Upper lobe of left lung (tissue), 6 donors: ENCODE measurements around the gene PRAC2. TPM values are rescaled to one million over a fixed set of nuclear protein-coding genes. Genes with fewer than 3 reads are reported as not detected.
"Not testable (repeated sequence)": the region's sequence is repeated elsewhere in the genome, so short reads cannot be mapped to it uniquely, and the experiment has no call there.

ENCODE experiments used
- ATAC-seq, 2 donors: fragments of 200-7000 bp; cut with Tn5 transposase; one replicate each; pipeline ENCODE4 v1.9.1; 2022; ENCODE audit warnings: mild to moderate bottlenecking in 2 of 2, moderate library complexity in 2 of 2; ENCODE audit not compliant: low FRiP score in 2 of 2
- DNase-seq, 2 donors: peaks; one replicate each; pipeline ENCODE4 v3.0.0-alpha.2; 2019 to 2020
- H3K27ac ChIP-seq, 4 donors: fragments of 200-600 bp; sonication (generic); one replicate each; pipeline ENCODE4 v1.5.1; 2016 to 2019
- H3K27me3 ChIP-seq, 4 donors: fragments of 200-600 bp; sonication (generic); one replicate each; pipeline ENCODE4 v1.5.1; 2017 to 2019
- H3K36me3 ChIP-seq, 4 donors: fragments of 200-600 bp; sonication (generic); one replicate each; pipeline ENCODE4 v1.5.1; 2016 to 2019
- H3K4me1 ChIP-seq, 4 donors: fragments of 200-600 bp; sonication (generic); one replicate each; pipeline ENCODE4 v1.5.1; 2018 to 2019
- H3K4me3 ChIP-seq, 4 donors: fragments of 200-600 bp; sonication (generic); one replicate each; pipeline ENCODE4 v1.5.1; 2017 to 2019; ENCODE audit warnings: mild to moderate bottlenecking in 2 of 4, moderate library complexity in 1 of 4
- H3K9me3 ChIP-seq, 4 donors: fragments of 200-600 bp; sonication (generic); one replicate each; pipeline ENCODE4 v1.5.1; 2018 to 2019
- EP300 ChIP-seq, 4 donors: sonication (generic); formaldehyde crosslinking; IDR thresholded peaks; one replicate each; pipeline ENCODE4 v1.5.1; 2017; ENCODE audit warnings: antibody characterized with exemption in 4 of 4, control low read depth in 2 of 4
- POLR2A ChIP-seq, 4 donors: fragments of 450-650 bp; IDR thresholded peaks; one replicate each; pipeline ENCODE4 v1.5.1; 2016 to 2017; ENCODE audit warnings: antibody characterized with exemption in 4 of 4, mild to moderate bottlenecking in 2 of 4
- POLR2AphosphoS5 ChIP-seq, 2 donors: sonication (generic); formaldehyde crosslinking; IDR thresholded peaks; one replicate each; pipeline ENCODE4 v1.5.1; 2017; ENCODE audit warnings: antibody characterized with exemption in 2 of 2
- WGBS, 2 donors: methylation state at CpG; one replicate each; pipeline ENCODE4 v1.1.5; 2017 to 2018; 5-methylcytosine and 5-hydroxymethylcytosine counted together
- total RNA-seq, 6 donors: library from RNA; depleted of rRNA in 4 of 6; stranded (reverse); fragments of >200 nt in 4 of 6; gene quantifications; one replicate each; pipeline versions ENCODE4 v1.1.0 to v1.2.1, GENCODE V29; 2016 to 2021
- TF ChIP-seq, protein P1 (sequence below), 6 experiments: fragments of 450-650 bp in 4 of 6; fragments of 200-600 bp in 2 of 6; sonication (generic) in 2 of 6; IDR thresholded peaks; one replicate each; pipeline ENCODE4 v1.5.1; 2016 to 2019; ENCODE audit warnings: antibody characterized with exemption in 6 of 6
- donor health status: DM: no; HTN: no; CAD: no; lungs with moderate emphysema.
- donor health status: DM: no; HTN: yes; CAD: no; lungs with severe emphysema.

Gene PRAC2
- total RNA-seq, 6 donors from 2014 or later, result not detected

DNA sequence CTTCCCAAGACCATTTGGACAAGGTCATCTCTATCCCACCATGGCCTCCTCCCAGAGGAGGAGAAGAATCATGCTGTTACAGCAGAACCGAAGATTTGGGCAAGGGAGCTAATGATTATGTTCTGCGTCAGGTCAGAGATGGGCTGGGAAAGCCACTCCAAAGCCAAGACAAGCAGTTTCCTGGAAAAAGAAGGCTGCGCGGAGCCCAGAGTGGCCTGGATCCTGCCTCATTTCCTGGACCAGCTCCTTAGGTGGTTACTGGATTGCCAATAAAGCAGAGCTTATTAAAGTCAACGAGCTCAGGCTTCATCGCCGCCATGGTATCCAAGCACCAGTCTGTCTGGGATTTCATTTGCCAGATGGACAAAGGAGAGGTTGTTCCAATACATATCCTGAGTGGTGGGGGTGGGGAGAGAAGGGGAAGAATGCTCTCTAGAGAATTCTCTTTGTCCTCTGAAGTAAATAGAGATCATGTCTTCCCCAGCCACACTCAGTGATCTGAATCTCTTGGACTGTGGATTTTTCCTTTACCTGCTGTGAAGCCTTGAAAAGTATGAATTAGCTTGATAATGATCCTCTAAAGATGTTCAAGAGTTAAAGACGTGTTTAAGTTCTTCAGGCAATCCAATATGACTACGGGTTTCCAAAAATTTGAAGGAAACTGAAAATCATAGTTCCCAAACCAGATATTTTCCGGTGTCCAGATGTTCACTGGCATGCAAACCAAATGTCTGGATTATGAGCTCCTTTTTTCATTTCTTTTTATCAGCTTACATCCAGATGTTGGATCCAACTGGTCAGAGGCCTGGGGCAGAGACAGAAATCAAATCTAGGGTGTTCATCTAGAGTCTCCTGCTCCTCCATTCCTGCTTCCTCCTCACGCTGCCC, 18.4 kb upstream of the PRAC2 start:
- ATAC-seq, result no peak
- Histone ChIP-seq H3K4me3 (no peak overlapping the region), H3K27ac (no peak overlapping the region), H3K36me3 (no peaks in the 10 kb centered on the region), H3K27me3 (peaks cover 0 to 3% (median 0%) of the 10 kb centered on the region in 4 donors), H3K4me1 (no peaks in the 10 kb centered on the region), H3K9me3 (no peaks in the 10 kb centered on the region)
- TF ChIP-seq POLR2A (IDR thresholded peaks at IDR 0.05) (no peak), EP300 (IDR thresholded peaks at IDR 0.05) (no peak), POLR2AphosphoS5 (IDR thresholded peaks at IDR 0.05) (no peak)
- TF ChIP-seq, protein P1, sequence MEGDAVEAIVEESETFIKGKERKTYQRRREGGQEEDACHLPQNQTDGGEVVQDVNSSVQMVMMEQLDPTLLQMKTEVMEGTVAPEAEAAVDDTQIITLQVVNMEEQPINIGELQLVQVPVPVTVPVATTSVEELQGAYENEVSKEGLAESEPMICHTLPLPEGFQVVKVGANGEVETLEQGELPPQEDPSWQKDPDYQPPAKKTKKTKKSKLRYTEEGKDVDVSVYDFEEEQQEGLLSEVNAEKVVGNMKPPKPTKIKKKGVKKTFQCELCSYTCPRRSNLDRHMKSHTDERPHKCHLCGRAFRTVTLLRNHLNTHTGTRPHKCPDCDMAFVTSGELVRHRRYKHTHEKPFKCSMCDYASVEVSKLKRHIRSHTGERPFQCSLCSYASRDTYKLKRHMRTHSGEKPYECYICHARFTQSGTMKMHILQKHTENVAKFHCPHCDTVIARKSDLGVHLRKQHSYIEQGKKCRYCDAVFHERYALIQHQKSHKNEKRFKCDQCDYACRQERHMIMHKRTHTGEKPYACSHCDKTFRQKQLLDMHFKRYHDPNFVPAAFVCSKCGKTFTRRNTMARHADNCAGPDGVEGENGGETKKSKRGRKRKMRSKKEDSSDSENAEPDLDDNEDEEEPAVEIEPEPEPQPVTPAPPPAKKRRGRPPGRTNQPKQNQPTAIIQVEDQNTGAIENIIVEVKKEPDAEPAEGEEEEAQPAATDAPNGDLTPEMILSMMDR (IDR thresholded peaks at IDR 0.05), result no peak
- WGBS, 2 donors, result 74 to 76% methylated on average over 11 of the region's 11 CpGs
- no peak for DNase-seq

DNA sequence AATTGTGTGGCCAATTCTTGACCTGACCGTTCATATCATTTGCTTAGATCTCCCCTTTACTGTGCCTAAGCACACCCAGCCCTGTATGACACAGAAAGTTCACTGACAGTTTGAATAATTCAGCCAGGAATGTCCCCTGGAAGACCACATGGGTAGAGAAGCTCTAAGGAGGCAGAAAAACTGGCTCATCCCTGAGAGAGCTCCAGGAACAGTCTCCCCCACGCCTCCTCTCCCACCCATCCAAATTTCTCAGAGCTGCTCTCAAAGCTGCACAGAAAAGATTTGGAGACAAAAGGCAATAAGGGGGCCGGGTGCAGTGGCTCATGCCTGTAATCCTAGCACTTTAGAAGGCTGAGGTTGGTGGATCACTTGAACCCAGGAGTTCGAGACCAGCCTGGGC, 11.9 kb upstream of the PRAC2 start:
- Histone ChIP-seq H3K36me3 (no peaks in the 10 kb centered on the region), H3K4me1 (no peaks in the 10 kb centered on the region), H3K27ac (no peak overlapping the region), H3K4me3 (no peak overlapping the region), H3K9me3 (no peaks in the 10 kb centered on the region), H3K27me3 (peaks cover 0 to 10% (median 0%) of the 10 kb centered on the region in 4 donors)
- no peak for TF ChIP-seq EP300 (IDR thresholded peaks at IDR 0.05)
- no peak for TF ChIP-seq POLR2AphosphoS5 (IDR thresholded peaks at IDR 0.05)
- no peak for TF ChIP-seq POLR2A (IDR thresholded peaks at IDR 0.05)
- TF ChIP-seq, protein P1 (IDR thresholded peaks at IDR 0.05), result no peak
- ATAC-seq (no peak), DNase-seq (no peak)
- 59 to 70% methylated on average over 4 of the region's 4 CpGs for WGBS, 2 donors

DNA sequence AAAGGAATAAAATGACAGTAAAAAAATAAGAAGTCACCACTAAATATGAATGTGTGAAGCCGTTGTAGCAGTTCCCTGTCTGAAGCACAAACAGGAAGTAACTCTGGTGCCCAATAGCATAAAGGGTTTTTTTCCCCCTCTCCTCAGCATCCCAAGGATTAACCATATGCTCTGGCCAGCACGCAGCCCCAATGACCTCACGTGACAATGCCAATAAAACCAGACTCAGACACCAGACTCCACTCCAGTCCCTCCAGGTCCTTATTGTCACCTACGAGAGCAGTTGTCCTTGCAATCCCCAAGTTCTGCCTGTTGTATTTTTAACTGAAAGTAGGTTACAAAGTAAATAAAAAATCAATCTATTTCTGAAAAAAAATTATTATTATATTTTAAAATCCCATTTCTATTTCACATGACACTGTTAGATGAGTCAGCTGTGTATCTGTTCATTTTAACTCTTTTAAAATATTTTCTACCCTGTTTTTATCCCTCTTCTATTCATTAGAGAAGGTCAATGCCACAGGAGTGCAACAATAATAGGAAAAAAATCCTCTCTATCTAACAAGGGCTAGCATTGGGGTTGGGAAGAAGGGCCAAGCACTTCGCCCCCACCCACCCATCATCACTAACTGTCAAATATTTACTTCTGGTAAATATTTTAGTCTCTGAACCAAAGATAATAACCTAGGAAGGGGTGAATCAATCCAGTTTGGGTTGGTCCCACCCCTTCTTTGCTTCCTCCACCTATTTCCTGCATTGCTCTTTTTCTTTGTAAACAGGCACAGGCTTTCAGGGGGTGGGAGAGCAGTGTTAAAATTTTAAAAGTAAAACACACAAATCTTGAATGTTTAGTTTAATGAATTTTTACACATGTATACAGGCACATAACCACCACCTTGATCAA, 7.2 kb upstream of the PRAC2 start:
- ATAC-seq, result no peak

GRCh38 chr17:48716549-48716948, 6.4 kb upstream of the PRAC2 start:
- Histone ChIP-seq H3K4me1 (peaks cover 6 to 12% (median 9%) of the 10 kb centered on the region in 4 donors), H3K27me3 (peaks cover 0 to 54% (median 30%) of the 10 kb centered on the region in 4 donors)
- DNase-seq, H3K4me3 ChIP-seq, H3K9me3 ChIP-seq, H3K36me3 ChIP-seq, H3K27ac ChIP-seq, ATAC-seq: not testable (repeated sequence)
- 57 to 72% methylated on average over 3 of the region's 3 CpGs for WGBS, 2 donors

More for the DNA sequence above, 7.2 kb upstream of the PRAC2 start:
- Histone ChIP-seq H3K36me3 (no peaks in the 10 kb centered on the region), H3K27ac (no peak overlapping the region), H3K27me3 (peaks cover 0 to 50% (median 25%) of the 10 kb centered on the region in 4 donors), H3K4me3 (no peak overlapping the region), H3K9me3 (no peaks in the 10 kb centered on the region), H3K4me1 (peaks cover 6 to 12% (median 9%) of the 10 kb centered on the region in 4 donors)
- no peak for DNase-seq
- WGBS, 2 donors, result 46 to 49% methylated on average over 5 of the region's 5 CpGs
- TF ChIP-seq EP300 (IDR thresholded peaks at IDR 0.05) (no peak), POLR2A (IDR thresholded peaks at IDR 0.05) (no peak), POLR2AphosphoS5 (IDR thresholded peaks at IDR 0.05) (no peak)
- TF ChIP-seq, protein P1 (IDR thresholded peaks at IDR 0.05), result no peak
